GM18909 (cell line): ENCODE results near the gene FAM13A.

Source experiments
- ATAC-seq: cut with Tn5 transposase; IDR thresholded peaks from one replicate; pipeline ENCODE4 v1.9.1; 2021; ENCODE audit warnings: mild to moderate bottlenecking; ENCODE audit not compliant: unreplicated experiment, poor library complexity

Gene FAM13A

DNA sequence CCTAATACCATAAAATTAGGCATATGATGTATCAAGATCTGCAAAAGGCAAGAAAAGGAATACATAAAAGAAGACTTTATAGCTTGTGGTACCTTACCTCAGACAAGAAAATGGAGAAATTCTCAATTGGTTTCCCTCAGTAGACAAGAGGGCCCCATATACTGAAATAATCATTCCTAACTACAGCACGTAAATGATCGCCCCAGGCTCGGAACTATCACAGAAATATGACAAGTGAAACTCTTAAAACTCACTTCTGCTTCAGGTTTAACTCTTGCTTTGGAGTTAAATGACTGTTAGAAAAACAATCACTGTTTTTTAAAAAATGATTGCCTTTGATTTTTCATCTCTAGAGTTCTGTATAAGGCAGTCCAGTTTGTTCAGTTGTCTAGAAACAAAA is 320.7 kb downstream of the FAM13A start:
- ATAC-seq: no peak

DNA sequence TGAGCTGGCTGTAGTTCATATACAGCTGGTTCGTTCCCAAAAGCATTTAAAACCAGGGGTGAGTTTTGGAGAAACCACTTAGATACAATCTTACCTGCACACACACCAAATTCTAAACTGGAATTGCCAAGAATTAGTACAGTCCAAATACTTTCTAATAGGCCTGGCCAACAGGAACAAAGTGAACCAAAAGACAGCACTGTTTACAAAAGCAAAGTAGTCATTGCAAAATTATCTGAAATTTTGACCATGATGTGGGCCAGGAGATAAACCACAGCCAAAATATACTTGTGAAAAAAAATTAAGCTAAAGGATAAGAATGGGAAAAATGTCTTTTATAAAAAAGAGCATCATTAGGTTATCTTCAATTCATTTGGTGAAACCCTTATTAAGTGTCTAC is 321.4 kb downstream of the FAM13A start:
- no peak for ATAC-seq

DNA sequence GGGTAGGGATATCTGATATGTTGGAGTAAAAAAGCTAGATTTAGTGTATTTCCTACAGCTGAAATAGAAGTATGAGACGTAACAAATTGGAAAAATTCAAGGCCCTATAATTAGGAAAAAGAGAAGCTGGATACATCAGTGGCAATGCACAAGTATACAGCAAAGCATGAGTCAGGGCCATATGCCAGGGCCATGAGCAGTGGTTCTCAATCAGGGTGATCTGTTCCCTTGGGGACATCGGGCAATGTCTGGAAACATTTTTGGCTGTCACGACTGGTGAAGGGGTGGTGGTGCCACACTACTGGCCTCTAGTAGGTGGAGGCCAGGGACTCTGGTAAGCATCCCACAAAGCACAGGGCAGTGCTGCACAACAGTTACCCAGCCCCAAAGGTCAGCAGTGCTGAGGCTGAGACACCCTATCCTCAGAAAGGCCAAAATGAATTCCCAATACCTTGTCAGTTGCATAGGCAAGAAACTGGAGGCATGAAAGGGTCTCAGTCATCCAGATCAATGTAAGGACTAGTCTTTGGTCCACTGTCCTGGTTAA is 322.5 kb downstream of the FAM13A start:
- ATAC-seq: no peak

DNA sequence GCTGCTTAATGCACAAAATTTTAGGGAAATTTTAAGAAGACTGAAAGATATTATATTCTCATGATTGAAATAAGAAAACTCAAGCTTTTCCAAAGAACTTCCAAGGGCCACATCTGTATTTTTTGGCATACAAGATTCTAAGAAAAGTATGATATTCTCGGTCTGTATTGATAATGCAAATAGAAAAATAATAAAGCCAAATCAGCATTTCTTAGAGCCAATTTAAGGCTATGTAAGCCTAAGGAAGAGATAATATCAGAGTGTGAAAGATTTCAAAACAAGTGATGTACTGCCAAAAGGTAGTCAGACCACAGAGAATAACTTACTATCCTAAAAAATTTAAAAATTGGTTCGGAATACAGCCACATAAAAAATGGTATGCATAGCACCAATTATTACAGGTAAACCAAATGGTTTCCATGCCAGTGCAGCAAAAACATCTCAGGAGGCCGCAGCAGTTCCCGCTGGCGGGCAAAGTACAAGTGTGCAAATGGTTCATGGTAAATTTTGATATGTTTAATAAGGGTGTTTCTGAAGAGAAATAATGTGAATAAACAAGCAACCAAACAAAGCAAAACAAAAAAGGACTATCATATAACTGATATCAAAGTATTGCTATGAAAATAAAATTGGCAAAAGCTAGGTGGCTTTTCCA is 324.1 kb downstream of the FAM13A start:
- ATAC-seq: no peak

DNA sequence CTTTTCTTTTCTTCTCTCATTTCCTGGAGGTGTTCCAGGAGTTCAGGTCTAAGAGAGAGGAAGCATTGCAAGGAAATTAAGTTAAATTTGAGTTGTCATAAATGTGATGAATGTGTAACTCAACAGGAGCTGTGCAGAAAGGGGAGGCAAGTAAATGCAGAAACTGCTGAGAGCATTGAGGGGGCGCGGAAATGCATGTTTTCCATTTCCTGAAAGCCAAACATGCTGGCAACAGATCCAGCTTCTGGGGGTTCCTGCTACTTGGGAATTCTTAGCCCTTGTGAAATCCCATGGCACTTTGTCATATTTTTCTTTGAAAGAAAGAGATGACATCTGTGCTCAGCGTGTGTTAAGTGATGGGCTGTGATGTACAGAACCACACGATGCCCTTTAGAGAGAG is 325.6 kb downstream of the FAM13A start:
- no peak for ATAC-seq

DNA sequence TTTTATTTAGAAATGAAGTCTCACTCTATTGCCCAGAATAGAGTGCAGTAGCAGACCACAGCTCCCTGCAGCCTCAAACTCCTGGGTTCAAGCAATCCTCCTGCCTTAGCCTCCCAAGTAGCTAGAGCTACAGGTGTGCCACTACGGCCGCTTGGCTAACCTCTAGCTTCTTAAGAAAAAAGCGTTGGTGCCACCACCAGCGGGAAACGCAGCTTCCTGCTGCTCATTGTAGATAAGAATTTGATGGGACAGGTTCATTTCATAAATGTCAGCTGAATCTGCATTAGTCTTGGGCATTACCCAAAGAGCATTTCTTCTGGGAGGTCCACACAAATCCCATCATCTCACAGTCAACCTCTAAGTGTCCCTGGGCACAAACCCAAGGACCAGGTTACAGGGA is 326.2 kb downstream of the FAM13A start:
- no peak for ATAC-seq

DNA sequence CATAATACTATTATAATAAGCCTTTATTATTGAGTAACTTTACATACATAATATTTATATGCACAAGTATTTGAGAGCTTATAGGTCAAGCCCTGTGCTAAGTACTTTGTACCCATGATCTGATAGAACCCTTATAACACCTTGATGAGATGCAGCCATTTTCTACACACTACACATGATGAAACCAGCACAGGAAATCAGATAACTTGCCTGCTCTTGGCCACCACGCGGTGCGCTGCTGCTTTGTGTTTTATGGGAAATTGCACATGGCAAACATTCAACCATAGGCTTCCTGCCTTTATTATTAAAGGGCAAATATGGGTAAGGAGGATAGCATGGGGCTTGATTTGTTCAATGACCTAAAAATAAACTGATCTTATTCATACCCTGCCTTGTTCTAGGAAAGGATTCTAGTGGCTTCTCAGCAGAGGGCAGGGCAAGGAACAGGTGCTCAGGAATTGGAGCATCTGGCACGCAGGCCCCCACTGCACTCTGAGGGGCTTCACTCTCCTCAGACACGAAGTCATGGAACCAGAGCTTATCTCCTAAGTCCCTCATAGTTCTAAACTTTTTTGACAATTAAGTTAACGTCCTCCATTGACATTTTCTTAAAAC is 327.7 kb downstream of the FAM13A start:
- no peak for ATAC-seq

DNA sequence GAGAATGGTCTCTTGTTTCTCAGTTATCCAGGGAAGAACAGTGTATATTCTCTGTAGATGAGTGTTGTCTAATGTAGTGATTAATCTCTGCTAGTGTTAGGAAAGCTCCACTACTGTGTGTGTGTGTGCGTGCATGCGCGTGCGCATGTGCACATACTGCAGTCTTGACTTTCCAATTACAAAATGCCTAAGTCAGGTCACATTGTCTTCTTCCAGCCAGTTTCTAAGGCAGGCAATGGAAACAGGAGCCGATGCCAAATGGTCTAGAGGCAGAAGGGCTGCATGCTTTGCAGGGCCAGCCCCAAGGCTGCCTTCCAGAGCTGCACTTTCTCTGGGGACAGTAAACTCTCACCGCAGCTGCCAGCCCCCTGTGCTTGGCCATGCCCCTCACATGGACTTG is 328.8 kb downstream of the FAM13A start:
- no peak for ATAC-seq

DNA sequence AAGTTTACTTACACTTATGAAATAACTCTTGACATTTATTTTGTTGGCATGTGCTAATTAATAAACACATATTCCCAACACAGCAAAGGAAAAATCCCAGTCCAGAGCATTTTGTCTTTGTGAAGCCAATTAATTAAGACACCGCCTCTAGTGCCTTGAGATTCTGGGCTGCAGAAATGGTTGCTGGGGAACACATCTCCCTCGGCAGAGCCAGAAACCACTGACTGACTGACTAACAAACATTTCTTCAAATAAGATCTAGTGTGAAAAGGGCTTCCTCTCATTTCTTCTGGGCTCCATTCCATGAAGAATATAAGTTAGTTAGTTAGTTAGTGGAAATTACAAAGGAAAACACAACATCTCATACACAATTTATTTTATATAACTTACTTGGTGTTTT is 331.0 kb downstream of the FAM13A start:
- ATAC-seq: no peak

DNA sequence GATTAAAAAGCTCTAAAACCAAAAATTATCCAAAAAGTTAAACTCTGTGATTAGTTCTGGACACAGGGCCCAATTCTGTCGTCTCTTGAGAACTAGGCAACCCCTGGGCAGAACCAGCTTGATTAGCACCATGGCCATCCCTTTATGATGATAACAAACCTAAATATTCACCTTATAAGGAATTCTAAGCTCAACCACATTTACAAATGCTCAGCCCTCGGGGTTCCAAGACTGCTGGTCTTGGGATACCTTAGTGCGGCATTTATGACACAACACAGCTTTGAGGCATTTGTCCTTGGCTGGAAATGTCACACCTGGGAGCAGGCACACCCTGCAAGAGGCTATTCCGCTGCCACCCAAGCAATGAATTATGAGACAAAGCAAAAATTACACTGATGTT is 331.8 kb downstream of the FAM13A start:
- no peak for ATAC-seq

DNA sequence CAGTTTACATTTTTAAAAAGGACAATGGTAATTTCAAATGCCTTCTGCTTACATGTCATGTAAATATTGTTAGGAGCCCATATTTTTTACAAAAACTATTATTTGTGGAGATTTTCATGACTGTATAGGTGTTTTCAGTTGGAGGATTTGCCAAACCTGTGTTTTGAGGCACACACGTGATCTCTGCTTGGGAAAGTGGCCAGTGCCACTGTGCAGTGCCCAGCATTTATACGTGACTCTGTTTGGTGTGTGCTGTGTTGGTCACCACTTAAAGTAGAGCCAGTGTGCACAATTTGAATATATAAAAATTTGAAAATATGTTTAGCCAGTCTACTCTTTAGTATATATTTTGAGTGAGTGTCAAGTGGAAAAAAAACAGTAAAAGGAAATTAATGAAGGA is 332.6 kb downstream of the FAM13A start:
- ATAC-seq: no peak

DNA sequence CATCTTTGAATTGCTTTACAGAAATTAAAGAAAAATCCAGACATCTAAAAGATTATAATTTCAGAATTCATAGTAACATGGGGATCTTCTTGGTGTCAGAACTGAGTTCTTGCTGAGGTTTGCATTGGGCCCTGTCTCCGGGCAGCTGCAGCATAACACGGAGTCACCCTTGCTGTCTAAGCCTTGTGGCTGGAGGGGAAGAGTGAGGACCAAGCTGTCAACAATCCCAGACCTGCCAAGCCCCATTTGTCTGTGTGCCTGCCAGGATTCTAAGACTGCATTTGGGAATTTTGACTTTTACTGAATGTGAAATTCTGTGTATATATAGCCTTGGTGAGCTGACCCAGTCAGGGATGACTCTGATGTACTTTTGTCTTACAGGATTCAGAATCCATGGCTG is 334.2 kb downstream of the FAM13A start:
- ATAC-seq: no peak

DNA sequence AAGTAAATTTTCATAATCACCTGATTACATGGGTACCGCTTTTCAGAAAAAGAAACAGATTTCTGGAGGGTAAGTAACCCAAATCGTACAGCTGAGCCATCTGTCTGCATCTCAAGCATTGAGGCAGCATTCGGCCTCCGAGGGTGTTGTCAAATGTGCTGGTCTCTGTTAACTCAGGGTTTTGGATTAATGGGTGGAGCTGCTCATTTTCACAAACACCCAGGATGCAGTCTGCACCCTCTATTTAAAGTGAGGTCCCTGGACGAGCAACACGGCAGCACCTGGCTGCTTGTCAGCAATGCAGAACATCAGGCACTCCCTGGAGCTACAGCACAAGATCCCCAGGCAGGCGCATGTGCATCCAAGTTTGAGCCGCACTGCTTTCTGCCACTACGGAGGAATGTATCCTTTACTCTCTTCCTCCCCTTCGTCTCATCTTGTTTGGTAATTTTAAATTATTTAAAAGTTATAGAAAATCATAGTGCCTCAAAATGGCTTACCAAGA is 334.7 kb downstream of the FAM13A start:
- no peak for ATAC-seq

DNA sequence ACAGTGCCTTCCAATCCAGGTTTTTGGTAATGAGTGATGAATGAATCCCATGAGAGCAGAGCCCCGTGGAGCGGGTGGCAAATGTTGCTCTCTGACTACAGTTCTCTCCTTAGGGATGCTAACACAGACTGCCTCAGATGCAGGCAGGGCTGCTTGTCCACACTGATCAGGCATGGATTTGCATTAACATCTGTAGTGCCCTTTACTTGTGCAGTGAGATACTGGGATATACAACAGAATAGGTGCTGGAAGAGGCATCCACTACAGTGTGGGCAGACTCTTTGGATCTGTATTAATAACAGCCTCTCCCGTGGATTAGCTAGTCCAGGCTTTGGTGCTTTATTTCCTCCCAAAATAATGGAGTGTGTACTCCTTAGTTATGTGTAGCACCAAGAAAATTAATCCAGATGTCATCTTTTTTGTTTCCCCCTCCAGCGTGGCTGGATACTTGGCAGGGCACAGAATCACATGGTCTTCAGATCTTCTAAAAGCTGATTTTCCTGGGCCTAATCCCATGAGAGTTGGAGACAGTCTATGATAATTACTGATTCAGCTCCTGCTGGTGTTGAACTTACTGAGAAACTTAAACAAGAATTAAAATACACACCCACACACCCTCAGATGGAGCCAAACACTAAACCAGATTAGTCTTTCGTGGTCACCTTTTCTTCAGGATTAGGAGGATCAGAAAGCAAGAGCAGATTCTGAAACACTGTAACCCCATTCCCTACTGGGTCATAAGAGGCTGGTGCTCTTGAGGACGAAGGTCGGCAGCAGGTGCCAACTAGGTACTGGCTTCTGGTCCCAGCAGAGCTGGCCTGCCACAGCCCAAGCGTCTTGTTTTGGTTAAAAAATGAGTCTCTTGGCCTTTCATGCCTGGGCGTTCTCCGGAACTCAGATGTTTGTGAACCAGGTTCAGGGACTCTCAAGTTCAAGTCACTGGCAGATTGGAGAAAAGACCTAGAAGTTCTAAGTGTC is 336.2 kb downstream of the FAM13A start:
- no peak for ATAC-seq

DNA sequence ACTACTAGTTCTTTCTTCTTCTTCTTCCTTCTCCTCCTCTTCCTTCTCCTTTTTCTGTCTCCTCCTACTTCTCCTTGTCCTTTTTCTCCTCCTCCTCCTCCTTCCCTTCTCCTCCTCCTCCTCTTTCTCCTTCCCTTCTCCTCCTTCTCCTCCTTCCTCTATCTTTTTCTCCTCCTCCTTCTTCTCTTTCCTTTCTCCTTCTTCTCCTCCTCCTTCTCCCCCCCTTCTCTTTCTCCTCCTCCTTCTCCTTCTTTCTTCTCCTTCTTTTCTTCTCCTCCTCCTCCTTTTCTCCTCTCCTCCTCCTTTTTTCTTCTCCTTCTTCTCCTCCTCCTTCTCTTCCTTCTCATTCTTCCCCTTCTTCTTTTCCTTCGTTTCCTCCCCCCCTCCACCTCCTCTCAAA is 337.6 kb downstream of the FAM13A start:
- no peak for ATAC-seq

DNA sequence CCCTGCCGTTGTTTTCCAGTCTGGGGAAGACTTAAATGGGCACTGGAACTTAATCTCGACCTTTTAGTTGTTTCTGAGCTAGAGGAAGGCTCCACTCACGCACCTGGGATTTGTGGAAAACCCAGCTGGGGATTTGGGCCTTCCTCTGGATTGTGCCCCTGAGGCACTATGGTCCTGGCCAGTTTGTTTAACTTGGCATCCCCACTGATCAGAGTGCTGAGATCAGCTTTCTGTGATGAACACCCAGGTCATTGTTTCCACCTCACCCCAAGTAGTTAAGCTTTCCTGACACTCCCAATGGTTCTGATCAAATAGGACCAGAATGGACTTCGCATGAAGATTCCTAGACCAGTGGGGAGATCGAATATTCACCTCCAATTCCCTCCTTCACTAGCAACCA is 338.9 kb downstream of the FAM13A start:
- ATAC-seq: no peak

DNA sequence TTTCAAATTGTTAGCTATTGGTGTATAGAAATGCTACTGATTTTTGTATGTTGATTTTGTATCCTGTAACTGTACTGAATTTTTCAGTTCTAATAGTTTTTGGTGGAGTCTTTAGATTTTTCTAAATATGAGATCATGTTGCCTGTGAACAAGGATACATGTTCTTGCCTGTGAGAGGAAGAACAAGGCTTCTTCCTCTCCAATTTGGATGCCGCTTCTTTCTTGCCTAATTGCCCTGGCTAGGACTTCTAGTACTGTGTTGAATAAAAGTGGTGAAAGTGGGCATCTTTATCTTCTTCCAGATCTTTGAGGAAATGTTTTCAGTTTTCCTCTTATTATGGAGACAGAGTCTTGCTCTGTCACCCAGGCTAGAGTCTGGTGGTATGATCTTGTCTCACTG is 343.2 kb downstream of the FAM13A start:
- no peak for ATAC-seq

DNA sequence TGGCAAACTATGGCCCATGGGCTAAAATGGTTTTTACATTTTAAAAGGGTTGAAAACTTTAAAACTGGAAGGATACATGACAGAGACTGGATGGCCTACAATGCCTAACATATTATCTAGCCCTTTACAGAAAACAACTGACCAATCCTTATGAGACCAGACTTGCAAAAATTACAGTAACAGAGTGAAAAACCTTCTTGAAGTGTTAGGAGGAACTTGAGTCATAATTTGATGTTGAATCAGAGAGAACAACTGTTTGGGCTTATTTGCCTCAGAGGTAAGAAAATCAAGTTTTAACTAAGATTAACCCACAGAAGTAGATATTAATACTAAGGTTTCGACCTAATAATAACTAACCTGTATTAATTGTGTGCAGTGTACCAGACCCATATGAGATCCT is 347.0 kb downstream of the FAM13A start:
- no peak for ATAC-seq

DNA sequence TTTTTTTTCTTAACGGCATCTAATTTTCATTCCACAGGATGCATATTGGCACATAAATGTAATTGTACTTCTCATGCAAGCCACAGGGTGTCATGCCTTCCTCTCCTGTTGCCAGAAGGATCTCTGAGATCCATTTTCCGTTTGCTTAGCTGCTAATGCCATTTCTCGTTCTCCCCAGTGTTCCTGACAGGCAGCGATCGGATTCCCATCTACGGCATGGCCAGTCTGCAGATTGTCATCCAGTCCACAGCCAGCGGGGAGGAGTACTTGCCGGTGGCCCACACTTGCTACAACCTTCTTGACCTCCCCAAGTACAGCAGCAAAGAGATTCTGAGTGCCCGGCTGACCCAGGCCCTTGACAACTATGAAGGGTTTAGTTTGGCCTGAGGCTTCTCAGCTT is 350.4 kb downstream of the FAM13A start:
- ATAC-seq: no peak

DNA sequence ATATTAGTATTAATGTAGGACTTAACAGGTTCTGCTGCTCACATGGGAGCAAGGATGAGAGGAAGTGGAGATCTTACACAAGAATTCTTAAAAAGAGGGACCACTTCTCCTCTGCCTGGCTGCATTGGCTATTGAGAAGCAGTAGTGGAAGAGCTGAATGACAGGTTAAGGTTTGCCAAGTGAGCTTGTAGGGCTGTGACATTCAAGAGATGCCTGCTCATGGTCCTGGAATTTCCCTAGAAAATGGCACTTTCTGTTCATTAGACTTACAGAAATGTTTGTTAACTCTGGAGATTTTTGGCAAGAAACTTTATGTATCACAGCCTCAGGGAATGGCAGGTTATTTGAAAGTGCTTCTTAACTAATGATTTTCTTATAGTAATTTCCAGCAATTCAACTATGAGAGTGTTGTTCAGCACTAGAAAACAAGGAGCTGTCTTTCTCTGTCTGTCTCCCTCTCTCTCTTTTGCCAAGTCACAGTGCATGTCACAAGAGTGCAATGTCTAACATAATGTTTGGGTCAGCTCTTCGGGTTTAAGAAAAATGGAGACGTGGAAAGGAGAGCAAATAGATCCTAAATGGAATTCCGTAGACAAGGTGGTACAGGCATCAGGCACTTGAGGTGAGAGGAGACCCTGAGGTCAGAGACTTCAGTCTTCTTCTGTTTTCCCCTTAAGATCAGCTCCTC is 351.0 kb downstream of the FAM13A start:
- no peak for ATAC-seq
